IMR-90 (cell line): Measurements from ENCODE around the gene FYB2. TPM values are rescaled to one million over a fixed set of nuclear protein-coding genes. Genes with fewer than 3 reads are reported as not detected.

ENCODE experiments used
- ATAC-seq: fragments of 200-7000 bp; cut with Tn5 transposase; 2 replicates; pipeline ENCODE4 v1.9.1; 2020; ENCODE audit warnings: low read depth, mild to moderate bottlenecking, moderate library complexity
- BruUV-seq: library from RNA; stranded (reverse); fragments of 400-500 nt; replicated peaks from 2 replicates; lab custom pipeline; 2021; lab: Mats Ljungman, UMichigan
- CTCF ChIA-PET: fragments of 300-600 bp; formaldehyde crosslinking; extraction: SDS; loops from one replicate; lab custom pipeline; 2021; ENCODE audit warnings: antibody characterized with exemption; lab: Yijun Ruan, JAX
- POLR2A ChIA-PET: fragments of 300-600 bp; sonication (Branson Sonifier 250); formaldehyde crosslinking; loops from one replicate; lab custom pipeline; 2022; ENCODE audit warnings: antibody characterized with exemption; ENCODE audit not compliant: unreplicated experiment; lab: Charles Lee
- DNase-seq: peaks from one replicate; pipeline ENCODE4 v3.0.0; 2013
- H2AFZ ChIP-seq: replicated peaks from 2 replicates; pipeline ENCODE3; 2013; ENCODE audit warnings: low read length, mild to moderate bottlenecking; ENCODE audit not compliant: poor library complexity
- H2AK5ac ChIP-seq: 2 replicates; pipeline ENCODE4 v1.6.1; 2013; ENCODE audit warnings: low read depth, low read length, inconsistent platforms
- H2AK9ac ChIP-seq: replicated peaks from 2 replicates; pipeline ENCODE3; 2013; ENCODE audit warnings: mild to moderate bottlenecking, low read depth, low read length, moderate library complexity; ENCODE audit not compliant: poor library complexity
- H2BK120ac ChIP-seq: 2 replicates; pipeline ENCODE4 v1.6.1; 2013; ENCODE audit warnings: low read depth, low read length, inconsistent platforms
- H2BK15ac ChIP-seq: 3 replicates; pipeline ENCODE4 v1.6.1; 2013; ENCODE audit warnings: low read depth, low read length, inconsistent platforms
- H2BK20ac ChIP-seq: 2 replicates; pipeline ENCODE4 v1.6.1; 2013; ENCODE audit warnings: low read depth, mild to moderate bottlenecking, inconsistent platforms, low read length, moderate library complexity
- H2BK5ac ChIP-seq: 2 replicates; pipeline ENCODE4 v1.6.1; 2013; ENCODE audit warnings: mild to moderate bottlenecking, low read depth, low read length, inconsistent platforms; ENCODE audit not compliant: poor library complexity, severe bottlenecking
- H3K14ac ChIP-seq: replicated peaks from 2 replicates; pipeline ENCODE4 v1.6.1; 2013; ENCODE audit warnings: low read depth, low read length, inconsistent platforms
- H3K18ac ChIP-seq: 2 replicates; pipeline ENCODE4 v1.6.1; 2013; ENCODE audit warnings: low read depth, low read length, control low read depth
- H3K23ac ChIP-seq: 2 replicates; pipeline ENCODE4 v1.6.1; 2013; ENCODE audit warnings: low read depth, low read length, inconsistent platforms
- H3K27ac ChIP-seq: 2 replicates; pipeline ENCODE4 v1.5.1; 2013; ENCODE audit warnings: mild to moderate bottlenecking, control low read depth, low read length; ENCODE audit not compliant: insufficient read depth
- H3K27me3 ChIP-seq: 2 replicates; pipeline ENCODE4 v1.6.1; 2013; ENCODE audit warnings: low read length; ENCODE audit not compliant: control insufficient read depth, insufficient read depth
- H3K36me3 ChIP-seq: 2 replicates; pipeline ENCODE4 v1.6.1; 2013; ENCODE audit warnings: low read length, mixed read lengths; ENCODE audit not compliant: control insufficient read depth, insufficient read depth
- H3K4ac ChIP-seq: 2 replicates; pipeline ENCODE4 v1.6.1; 2013; ENCODE audit warnings: low read depth, low read length, inconsistent platforms
- H3K4me1 ChIP-seq: 2 replicates; pipeline ENCODE4 v1.6.1; 2013; ENCODE audit warnings: low read length, mixed read lengths; ENCODE audit not compliant: control insufficient read depth, insufficient read depth
- H3K4me2 ChIP-seq: 2 replicates; pipeline ENCODE4 v1.6.1; 2013; ENCODE audit warnings: low read depth, mild to moderate bottlenecking, control low read depth, low read length, moderate library complexity
- H3K4me3 ChIP-seq: 2 replicates; pipeline ENCODE4 v1.5.1; 2013; ENCODE audit warnings: low read depth, mild to moderate bottlenecking, control low read depth, low read length, moderate library complexity; ENCODE audit not compliant: insufficient read depth
- H3K56ac ChIP-seq: 2 replicates; pipeline ENCODE4 v1.6.1; 2013; ENCODE audit warnings: low read length, inconsistent platforms; ENCODE audit not compliant: insufficient read depth; ENCODE audit errors: extremely low read depth
- H3K79me1 ChIP-seq, 2 experiments: 2 replicates each; pipeline ENCODE4 v1.6.1; 2013; ENCODE audit warnings: low read length in 2 of 2, inconsistent platforms in 1 of 2, low read depth in 1 of 2
- H3K9ac ChIP-seq: 2 replicates; pipeline ENCODE4 v1.6.1; 2013; ENCODE audit warnings: low read depth, low read length, control low read depth
- H3K9me1 ChIP-seq: 2 replicates; pipeline ENCODE4 v1.6.1; 2013; ENCODE audit warnings: low read length, inconsistent platforms; ENCODE audit not compliant: insufficient read depth
- H3K9me3 ChIP-seq: 2 replicates; pipeline ENCODE4 v1.6.1; 2013; ENCODE audit warnings: low read length; ENCODE audit not compliant: control insufficient read depth, insufficient read depth
- H4K20me1 ChIP-seq: 2 replicates; pipeline ENCODE4 v1.6.1; 2013; ENCODE audit warnings: low read length, inconsistent platforms; ENCODE audit not compliant: insufficient read depth
- H4K5ac ChIP-seq: 2 replicates; pipeline ENCODE4 v1.6.1; 2013; ENCODE audit warnings: mild to moderate bottlenecking, low read depth, low read length, control low read depth
- H4K8ac ChIP-seq, 2 experiments: 2 replicates each; pipeline ENCODE4 v1.6.1; 2013; ENCODE audit warnings: low read depth in 2 of 2, low read length in 2 of 2, control low read depth in 1 of 2, inconsistent platforms in 1 of 2
- H4K91ac ChIP-seq: 2 replicates; pipeline ENCODE4 v1.6.1; 2013; ENCODE audit warnings: low read depth, low read length, inconsistent platforms; ENCODE audit not compliant: insufficient read depth
- BHLHE40 ChIP-seq: fragments of 150-350 bp; IDR thresholded peaks from 2 replicates; pipeline ENCODE4 v1.6.1; 2016; ENCODE audit warnings: mild to moderate bottlenecking, low read depth, low read length
- CEBPB ChIP-seq: IDR thresholded peaks from 2 replicates; pipeline ENCODE4 v1.6.1; 2012; ENCODE audit warnings: low read depth, low read length, improper control_type of control experiment
- CHD1 ChIP-seq: IDR thresholded peaks from 2 replicates; pipeline ENCODE4 v1.6.1; 2012; ENCODE audit warnings: low read depth, low read length, improper control_type of control experiment
- ELK1 ChIP-seq: fragments of 150-350 bp; IDR thresholded peaks from 2 replicates; pipeline ENCODE4 v1.6.1; 2016; ENCODE audit warnings: low read depth, mild to moderate bottlenecking, low read length, moderate library complexity, borderline replicate concordance
- FOS ChIP-seq: fragments of 150-350 bp; IDR thresholded peaks from 2 replicates; pipeline ENCODE4 v1.6.1; 2016; ENCODE audit warnings: low read depth, low read length
- MAFK ChIP-seq: IDR thresholded peaks from 2 replicates; pipeline ENCODE4 v1.6.1; 2012; ENCODE audit warnings: low read depth, low read length, improper control_type of control experiment
- MAZ ChIP-seq: IDR thresholded peaks from 2 replicates; pipeline ENCODE4 v1.6.1; 2012; ENCODE audit warnings: low read depth, mild to moderate bottlenecking, low read length, improper control_type of control experiment, moderate library complexity, borderline replicate concordance
- MXI1 ChIP-seq: IDR thresholded peaks from 2 replicates; pipeline ENCODE4 v1.6.1; 2012; ENCODE audit warnings: low read depth, mild to moderate bottlenecking, low read length, moderate library complexity, borderline replicate concordance
- POLR2A ChIP-seq: IDR thresholded peaks from 2 replicates; pipeline ENCODE4 v1.6.1; 2012; ENCODE audit warnings: mild to moderate bottlenecking, low read depth, low read length
- RFX5 ChIP-seq: IDR thresholded peaks from 2 replicates; pipeline ENCODE4 v1.8.0; 2012; ENCODE audit warnings: low read depth, mild to moderate bottlenecking, low read length, moderate library complexity
- SMC3 ChIP-seq: fragments of 150-350 bp; IDR thresholded peaks from 2 replicates; pipeline ENCODE4 v1.6.1; 2016; ENCODE audit warnings: low read depth, mild to moderate bottlenecking, antibody characterized with exemption, low read length, moderate library complexity
- dilution Hi-C: fragments of 300-500 bp; cut with HindIII; formaldehyde crosslinking; loops from one replicate; pipeline ENCODE4 v1.14.3; 2018; ENCODE audit warnings: low sequenced_read_pairs; ENCODE audit not compliant: unreplicated experiment
- in situ Hi-C: fragments of 300-500 bp; cut with MboI; formaldehyde crosslinking; loops from 3 replicates; pipeline ENCODE4 v1.14.3; 2019; ENCODE audit warnings: low sequenced_read_pairs, inconsistent platforms, mixed read lengths
- intact Hi-C: fragments of 100-400 bp; cut with micrococcal nuclease; formaldehyde crosslinking; loops from 2 replicates; pipeline ENCODE4 v1.10.0; 2022
- polyA plus RNA-seq, 3 experiments: library from polyadenylated mRNA; depleted of rRNA; stranded (reverse); fragments of >200 nt; gene quantifications; 2 replicates each; pipeline ENCODE4 v1.2.3, GENCODE V29; 2012; ENCODE audit warnings: low replicate concordance in 1 of 3
- total RNA-seq: library from RNA; depleted of rRNA; stranded (reverse); fragments of >200 nt; gene quantifications from 2 replicates; pipeline ENCODE4 v1.2.3, GENCODE V29; 2012

FYB2 gene
- total and polyA plus RNA-seq, 2 of the 4 experiments (the other 2 are of a cell fraction) = under 0.01 TPM; not detected in 1

GRCh38 chr1:56675763-56676162 lies 143.4 kb downstream of the FYB2 start:
- H3K9ac ChIP-seq = no peak overlapping the region
- no peak overlapping the region for H4K91ac ChIP-seq
- no peak overlapping the region for H2AK9ac ChIP-seq
- H2AFZ ChIP-seq = no peak overlapping the region
- H3K23ac ChIP-seq = no peak overlapping the region
- no peaks in the 10 kb centered on the region for H3K4me1 ChIP-seq
- H2AK5ac ChIP-seq = no peak overlapping the region
- no peaks in the 10 kb centered on the region for H3K36me3 ChIP-seq
- POLR2A ChIA-PET = no interaction called here
- in situ Hi-C loops (no loop called here), dilution Hi-C loops (no loop called here), intact Hi-C loops (no loop called here)
- no peaks in the 10 kb centered on the region for H3K79me1 ChIP-seq
- no TSS peak for BruUV-seq
- H3K27ac ChIP-seq = no peak overlapping the region
- no peak overlapping the region for H4K5ac ChIP-seq
- H3K4ac ChIP-seq = no peak overlapping the region
- no peak for DNase-seq
- H3K14ac ChIP-seq = no peak overlapping the region
- no peaks in the 10 kb centered on the region for H3K9me3 ChIP-seq
- no peak for ATAC-seq
- H2BK120ac ChIP-seq = no peak overlapping the region
- no peak overlapping the region for H2BK5ac ChIP-seq
- no peaks in the 10 kb centered on the region for H3K9me1 ChIP-seq
- H3K4me3 ChIP-seq = no peak overlapping the region
- no peak overlapping the region for H3K56ac ChIP-seq
- H3K4me2 ChIP-seq = no peak overlapping the region
- H4K20me1 ChIP-seq = no peaks in the 10 kb centered on the region
- CTCF ChIA-PET = no interaction called here
- H2BK15ac ChIP-seq = no peak overlapping the region
- H3K27me3 ChIP-seq = no peaks in the 10 kb centered on the region
- TF ChIP-seq RFX5 (no peak), POLR2A (no peak), CEBPB (no peak), MXI1 (no peak), MAFK (no peak), MAZ (no peak), SMC3 (no peak), BHLHE40 (no peak), FOS (no peak), CHD1 (no peak), ELK1 (no peak)
- no peak overlapping the region for H3K18ac ChIP-seq
- no peak overlapping the region for H4K8ac ChIP-seq
- H2BK20ac ChIP-seq = no peak overlapping the region
